SK-N-SH (cell line): Measurements from ENCODE around the gene RPS5.
"Not testable (repeated sequence)": the region's sequence is repeated elsewhere in the genome, so short reads cannot be mapped to it uniquely, and the experiment has no call there.

Experiments used
- GABPA ChIP-seq: IDR thresholded peaks from 2 replicates; pipeline ENCODE4 v1.4.0; 2012; ENCODE audit warnings: low read depth, mild to moderate bottlenecking
- MXI1 ChIP-seq: IDR thresholded peaks from 2 replicates; pipeline ENCODE4 v1.6.1; 2012; ENCODE audit warnings: mild to moderate bottlenecking, low read depth, low read length, improper control_type of control experiment
- NFIC ChIP-seq: IDR thresholded peaks from 2 replicates; pipeline ENCODE4 v1.4.0; 2012; ENCODE audit warnings: borderline replicate concordance
- NRF1 ChIP-seq: IDR thresholded peaks from 2 replicates; pipeline ENCODE4 v1.6.1; 2012; ENCODE audit warnings: low read depth, mild to moderate bottlenecking, low read length
- POLR2AphosphoS5 ChIP-seq: IDR thresholded peaks from 2 replicates; pipeline ENCODE4 v1.6.1; 2012; ENCODE audit warnings: low read depth, low read length
- SMC3 ChIP-seq: IDR thresholded peaks from 2 replicates; pipeline ENCODE4 v1.6.1; 2012; ENCODE audit warnings: low read depth, low read length, improper control_type of control experiment
- TF ChIP-seq, protein P1 (sequence below): fragments of 200-600 bp; sonication (generic); IDR thresholded peaks from 2 replicates; pipeline ENCODE4 v1.6.1; 2017; ENCODE audit warnings: antibody characterized with exemption, mild to moderate bottlenecking, moderate library complexity

DNA sequence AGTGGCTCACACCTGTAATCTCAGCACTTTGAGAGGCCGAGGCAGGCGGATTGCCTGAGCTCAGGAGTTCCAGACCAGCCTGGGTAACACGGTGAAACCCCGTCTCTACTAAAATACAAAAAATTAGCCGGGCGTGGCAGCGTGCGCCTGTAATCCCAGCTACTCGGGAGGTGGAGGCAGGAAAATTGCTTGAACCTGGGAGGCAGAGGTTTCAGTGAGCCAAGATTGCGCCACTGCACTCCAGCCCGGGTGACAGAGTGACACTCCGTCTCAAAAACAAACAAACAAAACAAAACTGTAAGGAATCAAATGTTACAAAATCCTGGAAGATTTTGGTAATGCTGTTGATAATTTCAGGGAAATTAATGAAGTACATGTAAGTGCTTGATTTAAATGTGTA, 39.0 kb upstream of the RPS5 start:
- TF ChIP-seq, protein P1, sequence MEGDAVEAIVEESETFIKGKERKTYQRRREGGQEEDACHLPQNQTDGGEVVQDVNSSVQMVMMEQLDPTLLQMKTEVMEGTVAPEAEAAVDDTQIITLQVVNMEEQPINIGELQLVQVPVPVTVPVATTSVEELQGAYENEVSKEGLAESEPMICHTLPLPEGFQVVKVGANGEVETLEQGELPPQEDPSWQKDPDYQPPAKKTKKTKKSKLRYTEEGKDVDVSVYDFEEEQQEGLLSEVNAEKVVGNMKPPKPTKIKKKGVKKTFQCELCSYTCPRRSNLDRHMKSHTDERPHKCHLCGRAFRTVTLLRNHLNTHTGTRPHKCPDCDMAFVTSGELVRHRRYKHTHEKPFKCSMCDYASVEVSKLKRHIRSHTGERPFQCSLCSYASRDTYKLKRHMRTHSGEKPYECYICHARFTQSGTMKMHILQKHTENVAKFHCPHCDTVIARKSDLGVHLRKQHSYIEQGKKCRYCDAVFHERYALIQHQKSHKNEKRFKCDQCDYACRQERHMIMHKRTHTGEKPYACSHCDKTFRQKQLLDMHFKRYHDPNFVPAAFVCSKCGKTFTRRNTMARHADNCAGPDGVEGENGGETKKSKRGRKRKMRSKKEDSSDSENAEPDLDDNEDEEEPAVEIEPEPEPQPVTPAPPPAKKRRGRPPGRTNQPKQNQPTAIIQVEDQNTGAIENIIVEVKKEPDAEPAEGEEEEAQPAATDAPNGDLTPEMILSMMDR = not testable (repeated sequence)
- TF ChIP-seq NRF1, POLR2AphosphoS5, SMC3, NFIC, MXI1, GABPA: not testable (repeated sequence)
